CD4-positive, alpha-beta T cell (primary cell): ENCODE results near the gene ZBTB20. TPM values are rescaled to one million over a fixed set of nuclear protein-coding genes. Genes with fewer than 3 reads are reported as not detected.

Experiments
- ATAC-seq: fragments of 200-7000 bp; cut with Tn5 transposase; one replicate; pipeline ENCODE4 v1.10.0; 2022; ENCODE audit warnings: mild to moderate bottlenecking; ENCODE audit not compliant: poor library complexity
- CTCF ChIA-PET: fragments of 350-600 bp; sonication (Branson Sonifier 250); formaldehyde crosslinking; loops from one replicate; lab custom pipeline; 2021; ENCODE audit warnings: antibody characterized with exemption, inconsistent platforms; lab: Charles Lee
- POLR2A ChIA-PET: fragments of 350-600 bp; sonication (Branson Sonifier 250); formaldehyde crosslinking; loops from one replicate; lab custom pipeline; 2021; ENCODE audit warnings: antibody characterized with exemption, inconsistent platforms; lab: Charles Lee
- DNase-seq, 14 experiments: peaks; one replicate each; pipeline ENCODE4 v3.0.0-alpha.2; 2013 to 2020; ENCODE audit warnings: mixed read lengths in 2 of 14
- H3K27ac ChIP-seq, 2 donors: one replicate each; pipeline versions ENCODE4 v1.5.1 to v1.7.0; 2013; ENCODE audit warnings: low read length in 2 of 2, low read depth in 1 of 2, mild to moderate bottlenecking in 1 of 2
- H3K27me3 ChIP-seq, 2 experiments: 1 replicate in 1 of 2; 2 replicates in 1 of 2; pipeline versions ENCODE4 v1.6.1 to v1.7.0; 2013; ENCODE audit warnings: low read length in 2 of 2, control low read depth in 1 of 2, mild to moderate bottlenecking in 1 of 2, moderate library complexity in 1 of 2; ENCODE audit not compliant: insufficient read depth in 2 of 2, control insufficient read depth in 1 of 2
- H3K36me3 ChIP-seq: one replicate; pipeline ENCODE4 v1.6.1; 2013; ENCODE audit warnings: low read length, control low read depth; ENCODE audit not compliant: insufficient read depth
- H3K4me1 ChIP-seq: one replicate; pipeline ENCODE4 v1.6.1; 2013; ENCODE audit warnings: low read length, control low read depth; ENCODE audit not compliant: insufficient read depth
- H3K4me3 ChIP-seq: one replicate; pipeline ENCODE4 v1.5.1; 2013; ENCODE audit warnings: mild to moderate bottlenecking, low read length, moderate library complexity
- H3K9me3 ChIP-seq, 2 experiments: 1 replicate in 1 of 2; 2 replicates in 1 of 2; pipeline versions ENCODE4 v1.6.1 to v1.7.0; 2013; ENCODE audit warnings: low read length in 2 of 2, mild to moderate bottlenecking in 2 of 2, control low read depth in 1 of 2, moderate library complexity in 1 of 2; ENCODE audit not compliant: control insufficient read depth in 1 of 2, insufficient read depth in 1 of 2
- H3K27ac Mint-ChIP-seq: one replicate; pipeline ENCODE4 v1.8.0; 2020; ENCODE audit warnings: mixed read lengths
- H3K27me3 Mint-ChIP-seq: one replicate; pipeline ENCODE4 v1.8.0; 2021; ENCODE audit warnings: mixed read lengths
- H3K36me3 Mint-ChIP-seq: one replicate; pipeline ENCODE4 v1.8.0; 2021; ENCODE audit warnings: low read depth, mixed read lengths
- H3K4me1 Mint-ChIP-seq: one replicate; pipeline ENCODE4 v1.8.0; 2021; ENCODE audit warnings: low read depth, mixed read lengths
- H3K4me3 Mint-ChIP-seq: one replicate; pipeline ENCODE4 v1.8.0; 2020; ENCODE audit warnings: mild to moderate bottlenecking, mixed read lengths
- H3K9me3 Mint-ChIP-seq: one replicate; pipeline ENCODE4 v1.8.0; 2020; ENCODE audit warnings: mixed read lengths
- CTCF ChIP-seq: fragments of 200-600 bp; IDR thresholded peaks from one replicate; pipeline ENCODE4 v1.8.0; 2022; ENCODE audit warnings: antibody characterized with exemption, mild to moderate bottlenecking
- intact Hi-C, 2 experiments: fragments of 100-400 bp; cut with DNase I in 1 of 2; cut with micrococcal nuclease in 1 of 2; formaldehyde crosslinking; loops; one replicate each; pipeline versions ENCODE4 v1.15.1 to v1.9.0; 2023 to 2025; cut with DNase I, micrococcal nuclease
- total RNA-seq, 174 experiments: library from RNA in 2 of 174; stranded (reverse) in 2 of 174; gene quantifications; one replicate each; pipeline ENCODE4 v1.2.3 and lab custom pipeline; 2021 to 2026

ZBTB20 gene
- total RNA-seq, 2 experiments from 2014 or later = 41.6 to 47.4 TPM

GRCh38 chr3:114454551-114455251 is 692.4 kb downstream of the ZBTB20 start:
- Histone ChIP-seq H3K27me3 (no peaks in the 10 kb centered on the region), H3K4me1 (peaks cover 13% of the 10 kb centered on the region), H3K36me3 (no peaks in the 10 kb centered on the region), H3K4me3 (no peak overlapping the region), H3K27ac (no peak overlapping the region), H3K9me3 (no peaks in the 10 kb centered on the region)
- H3K4me3 Mint-ChIP-seq = no peak overlapping the region
- intact Hi-C loops = no loop called here
- TF ChIP-seq CTCF = no peak
- H3K9me3 Mint-ChIP-seq = no peaks in the 10 kb centered on the region
- ATAC-seq (no peak), DNase-seq (peak in 2 of 14 experiments; percentile 8 to 17)
- peaks cover 17% of the 10 kb centered on the region for H3K4me1 Mint-ChIP-seq
- H3K27ac Mint-ChIP-seq = no peak overlapping the region
- no peaks in the 10 kb centered on the region for H3K27me3 Mint-ChIP-seq
- CTCF ChIA-PET = no interaction called here
- no peaks in the 10 kb centered on the region for H3K36me3 Mint-ChIP-seq
- POLR2A ChIA-PET = no interaction called here

- no peak overlapping the region for H3K4me3 Mint-ChIP-seq
- no peak for ATAC-seq
- ChIA-PET CTCF (interaction anchor here (0.6 kb wide), 1 partner anchor 615 kb away, joined by 3 read pairs; the partner anchor contains the start of gene GRAMD1C), POLR2A (interaction anchor here (0.7 kb wide), 1 partner anchor 11 kb away, joined by 3 read pairs; no protein-coding TSS in a partner anchor)
- DNase-seq = no peak
- H3K36me3 ChIP-seq = no peaks in the 10 kb centered on the region
- TF ChIP-seq CTCF = no peak
- no peak overlapping the region for H3K27ac Mint-ChIP-seq
- H3K27ac ChIP-seq = no peak overlapping the region
- H3K27me3 ChIP-seq = no peaks in the 10 kb centered on the region
- intact Hi-C loops = no loop called here
- H3K9me3 Mint-ChIP-seq = no peaks in the 10 kb centered on the region
- H3K4me1 Mint-ChIP-seq = peaks cover 11% of the 10 kb centered on the region
- H3K27me3 Mint-ChIP-seq = no peaks in the 10 kb centered on the region
- H3K9me3 ChIP-seq = no peaks in the 10 kb centered on the region
- H3K36me3 Mint-ChIP-seq = no peaks in the 10 kb centered on the region
- H3K4me1 ChIP-seq = peaks cover 13% of the 10 kb centered on the region
- H3K4me3 ChIP-seq = no peak overlapping the region
Observed at GRCh38 chr3:114453361-114453780, 693.7 kb downstream of the ZBTB20 start.

- POLR2A ChIA-PET = no interaction called here
- H3K9me3 ChIP-seq = no peaks in the 10 kb centered on the region
- peaks cover 13% of the 10 kb centered on the region for H3K4me1 ChIP-seq
- intact Hi-C loops = no loop called here
- no peak overlapping the region for H3K4me3 ChIP-seq
- H3K9me3 Mint-ChIP-seq = no peaks in the 10 kb centered on the region
- H3K27me3 ChIP-seq = no peaks in the 10 kb centered on the region
- H3K4me3 Mint-ChIP-seq = no peak overlapping the region
- H3K27ac ChIP-seq = no peak overlapping the region
- DNase-seq (no peak), ATAC-seq (no peak)
- H3K27me3 Mint-ChIP-seq = no peaks in the 10 kb centered on the region
- TF ChIP-seq CTCF = no peak
- no peak overlapping the region for H3K27ac Mint-ChIP-seq
- peaks cover 11% of the 10 kb centered on the region for H3K4me1 Mint-ChIP-seq
- no peaks in the 10 kb centered on the region for H3K36me3 ChIP-seq
- no peaks in the 10 kb centered on the region for H3K36me3 Mint-ChIP-seq
- CTCF ChIA-PET = interaction anchor here (0.6 kb wide), 1 partner anchor 614 kb away, joined by 3 read pairs; the partner anchor contains the start of gene GRAMD1C
Observed at GRCh38 chr3:114452937-114453336, 694.2 kb downstream of the ZBTB20 start.
